Measurements from ENCODE around the gene FGFBP2.

FGFBP2 gene

GRCh38 chr4:15953625-15954024 is 9.3 kb downstream of the FGFBP2 start:
- TF ChIP-seq, protein P1, sequence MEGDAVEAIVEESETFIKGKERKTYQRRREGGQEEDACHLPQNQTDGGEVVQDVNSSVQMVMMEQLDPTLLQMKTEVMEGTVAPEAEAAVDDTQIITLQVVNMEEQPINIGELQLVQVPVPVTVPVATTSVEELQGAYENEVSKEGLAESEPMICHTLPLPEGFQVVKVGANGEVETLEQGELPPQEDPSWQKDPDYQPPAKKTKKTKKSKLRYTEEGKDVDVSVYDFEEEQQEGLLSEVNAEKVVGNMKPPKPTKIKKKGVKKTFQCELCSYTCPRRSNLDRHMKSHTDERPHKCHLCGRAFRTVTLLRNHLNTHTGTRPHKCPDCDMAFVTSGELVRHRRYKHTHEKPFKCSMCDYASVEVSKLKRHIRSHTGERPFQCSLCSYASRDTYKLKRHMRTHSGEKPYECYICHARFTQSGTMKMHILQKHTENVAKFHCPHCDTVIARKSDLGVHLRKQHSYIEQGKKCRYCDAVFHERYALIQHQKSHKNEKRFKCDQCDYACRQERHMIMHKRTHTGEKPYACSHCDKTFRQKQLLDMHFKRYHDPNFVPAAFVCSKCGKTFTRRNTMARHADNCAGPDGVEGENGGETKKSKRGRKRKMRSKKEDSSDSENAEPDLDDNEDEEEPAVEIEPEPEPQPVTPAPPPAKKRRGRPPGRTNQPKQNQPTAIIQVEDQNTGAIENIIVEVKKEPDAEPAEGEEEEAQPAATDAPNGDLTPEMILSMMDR (IDR thresholded peaks at IDR 0.05; ENCODE audit: extremely low read depth, missing control alignments) = no peak
- no peak for DNase-seq (ENCODE audit: low spot score)

- TF ChIP-seq, protein P1 (IDR thresholded peaks at IDR 0.05; ENCODE audit: extremely low read depth, missing control alignments) = no peak
- DNase-seq (ENCODE audit: low spot score) = no peak
Measured at GRCh38 chr4:15951781-15952180, 11.2 kb downstream of the FGFBP2 start.

DNA sequence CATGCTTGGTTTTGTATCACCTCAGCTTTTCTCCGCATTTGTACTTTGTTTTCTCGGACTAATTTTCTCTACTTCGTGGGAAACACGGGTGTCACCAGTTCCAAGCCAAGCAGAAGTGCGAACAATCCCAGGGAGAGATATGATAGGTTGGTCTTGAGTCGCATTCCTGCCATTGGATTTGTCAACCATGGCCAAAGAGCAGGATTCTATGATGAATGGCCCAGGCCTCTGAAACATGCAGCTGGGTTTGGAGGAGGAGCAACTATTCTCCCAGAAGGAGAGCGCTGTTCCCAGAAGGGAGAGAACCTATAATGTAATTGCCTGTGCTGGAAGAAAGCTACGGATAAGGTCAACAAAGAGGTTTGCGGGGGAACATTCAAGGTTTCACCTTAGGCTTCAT is 14.1 kb downstream of the FGFBP2 start:
- DNase-seq (ENCODE audit: low spot score) = no peak
- TF ChIP-seq, protein P1 (IDR thresholded peaks at IDR 0.05; ENCODE audit: extremely low read depth, missing control alignments) = no peak

DNA sequence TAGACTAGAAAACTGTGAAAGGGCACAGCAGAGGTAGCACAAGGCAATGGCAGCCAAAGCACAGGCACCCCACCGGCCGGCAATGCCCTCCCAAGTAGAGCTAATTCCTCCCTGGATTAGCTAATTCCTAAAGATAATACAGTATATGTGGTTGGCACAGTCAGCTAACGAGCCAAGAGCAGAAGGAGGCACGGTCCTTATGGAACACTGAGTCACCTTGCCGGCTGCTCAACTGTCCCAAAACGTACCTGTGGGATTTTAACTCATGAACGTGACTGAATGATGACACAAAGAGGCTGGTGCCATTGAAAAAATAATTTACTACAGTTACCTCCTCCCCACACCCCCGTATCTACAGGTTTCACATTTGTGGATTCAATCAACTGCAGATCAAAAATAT is 15.3 kb downstream of the FGFBP2 start:
- DNase-seq (ENCODE audit: low spot score) = no peak
- TF ChIP-seq, protein P1 (IDR thresholded peaks at IDR 0.05; ENCODE audit: extremely low read depth, missing control alignments) = no peak

DNA sequence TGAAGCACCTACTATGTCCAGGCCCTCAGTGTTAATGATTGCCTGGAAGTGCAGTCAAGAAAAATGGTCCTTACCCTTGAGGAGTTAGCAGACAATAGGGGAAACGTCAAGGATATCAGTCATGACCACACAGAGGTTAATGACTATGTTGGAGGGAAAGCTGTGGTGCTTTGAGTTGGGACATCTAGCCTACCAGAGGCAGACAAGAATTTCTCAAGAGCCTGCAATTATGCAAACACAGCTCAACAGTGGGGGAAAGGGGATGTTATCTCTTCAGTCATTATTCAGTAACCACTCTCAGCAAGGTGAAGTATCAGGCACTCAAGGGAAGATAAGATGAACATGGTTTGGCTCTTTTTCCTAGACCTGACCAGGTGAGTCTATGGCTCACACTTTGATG is 17.5 kb downstream of the FGFBP2 start:
- DNase-seq (ENCODE audit: low spot score) = no peak
- TF ChIP-seq, protein P1 (IDR thresholded peaks at IDR 0.05; ENCODE audit: extremely low read depth, missing control alignments) = no peak

GRCh38 chr4:15944895-15945294 is 18.1 kb downstream of the FGFBP2 start:
- TF ChIP-seq, protein P1 (IDR thresholded peaks at IDR 0.05; ENCODE audit: extremely low read depth, missing control alignments) = no peak
- no peak for DNase-seq (ENCODE audit: low spot score)

- TF ChIP-seq, protein P1 (IDR thresholded peaks at IDR 0.05; ENCODE audit: extremely low read depth, missing control alignments) = no peak
- DNase-seq (ENCODE audit: low spot score) = no peak
Measured at GRCh38 chr4:15942283-15942682, 20.7 kb downstream of the FGFBP2 start.

Measured in GM20000 (cell line).